AG20443 (cell line): ENCODE results near the gene BCL2L12.

Experiments used
- DNase-seq: peaks from one replicate; pipeline ENCODE4 v3.0.0; 2012; ENCODE audit warnings: low spot score, mixed read lengths

Gene BCL2L12

GRCh38 chr19:49642492-49643035 lies 23.2 kb upstream of the BCL2L12 start:
- DNase-seq = no peak

GRCh38 chr19:49643466-49643865 lies 22.3 kb upstream of the BCL2L12 start:
- no peak for DNase-seq

GRCh38 chr19:49645592-49645991 lies 20.1 kb upstream of the BCL2L12 start:
- no peak for DNase-seq

- DNase-seq = no peak
Observed at GRCh38 chr19:49645995-49646394, 19.7 kb upstream of the BCL2L12 start.

- DNase-seq = no peak
Observed at GRCh38 chr19:49646586-49646985, 19.1 kb upstream of the BCL2L12 start.

GRCh38 chr19:49651029-49651819 lies 14.5 kb upstream of the BCL2L12 start:
- no peak for DNase-seq

GRCh38 chr19:49651820-49652550 lies 13.7 kb upstream of the BCL2L12 start:
- DNase-seq = no peak

- DNase-seq = no peak
Observed at GRCh38 chr19:49652551-49653465, 12.9 kb upstream of the BCL2L12 start.

- no peak for DNase-seq
Observed at GRCh38 chr19:49653466-49653806, 12.3 kb upstream of the BCL2L12 start.

GRCh38 chr19:49654581-49654980 lies 11.2 kb upstream of the BCL2L12 start:
- DNase-seq = no peak

- DNase-seq = no peak
Observed at GRCh38 chr19:49655570-49656455, 9.9 kb upstream of the BCL2L12 start.

- no peak for DNase-seq
Observed at GRCh38 chr19:49656456-49657109, 9.2 kb upstream of the BCL2L12 start.

GRCh38 chr19:49657493-49658138 lies 8.1 kb upstream of the BCL2L12 start:
- no peak for DNase-seq

GRCh38 chr19:49658139-49658517 lies 7.6 kb upstream of the BCL2L12 start:
- no peak for DNase-seq

- DNase-seq = no peak
Observed at GRCh38 chr19:49658566-49659442, 6.9 kb upstream of the BCL2L12 start.

- no peak for DNase-seq
Observed at GRCh38 chr19:49660338-49660961, 5.3 kb upstream of the BCL2L12 start.

- DNase-seq = no peak
Observed at GRCh38 chr19:49662011-49662410, 3.7 kb upstream of the BCL2L12 start.

- no peak for DNase-seq
Observed at GRCh38 chr19:49663224-49663623, 2.5 kb upstream of the BCL2L12 start.
